ENCODE measurements around the gene LIN54. TPM values are rescaled to one million over a fixed set of nuclear protein-coding genes. Genes with fewer than 3 reads are reported as not detected.

The LIN54 gene
- total RNA-seq, 1 experiment from 2014 or later = 40.8 TPM

DNA sequence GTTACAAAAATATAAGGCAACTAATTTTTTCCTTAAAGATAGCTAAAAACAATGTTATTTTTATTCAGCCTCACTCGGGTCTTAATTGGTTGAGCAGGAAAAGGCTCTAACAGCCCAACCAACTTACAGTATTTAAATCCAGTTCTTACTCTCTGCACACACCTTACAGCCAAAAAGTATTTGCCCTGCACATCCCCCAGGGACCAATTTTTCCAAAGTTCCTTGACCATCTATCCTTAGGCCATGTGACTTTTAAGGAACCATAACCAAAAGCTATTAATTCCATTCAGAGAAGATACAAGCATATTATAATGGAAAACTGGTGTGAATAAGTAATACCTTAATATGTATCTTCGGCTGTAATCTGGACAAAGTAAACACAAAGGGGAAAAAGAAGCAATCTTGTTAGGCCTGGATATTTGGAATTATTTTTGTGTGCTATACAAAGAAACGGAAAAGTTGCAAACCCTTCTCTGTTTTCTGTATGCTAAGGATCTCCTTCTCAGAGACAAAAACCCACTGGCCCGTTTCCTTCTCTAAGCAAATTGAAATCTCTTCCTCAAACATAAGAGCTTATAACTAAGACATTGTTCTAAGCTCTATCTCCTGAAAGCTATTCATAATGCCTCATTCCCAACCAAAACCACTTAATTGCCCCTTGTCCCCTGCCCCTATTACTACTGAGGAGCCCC, 111.1 kb downstream of the LIN54 start:
- no peaks in the 10 kb centered on the region; the same call in 1 of the 2 replicates for H3K4me1 ChIP-seq
- peak overlapping the region; percentile 78 for H3K4me3 ChIP-seq
- DNase-seq = peak in 1 of 2 experiments; percentile 39
- H3K36me3 ChIP-seq = peaks cover 37% of the 10 kb centered on the region
- no peaks in the 10 kb centered on the region for H3K9me3 ChIP-seq (replicated peaks)
- no peaks in the 10 kb centered on the region for H3K27me3 ChIP-seq
- H3K27ac ChIP-seq = peak overlapping the region; percentile 90

DNA sequence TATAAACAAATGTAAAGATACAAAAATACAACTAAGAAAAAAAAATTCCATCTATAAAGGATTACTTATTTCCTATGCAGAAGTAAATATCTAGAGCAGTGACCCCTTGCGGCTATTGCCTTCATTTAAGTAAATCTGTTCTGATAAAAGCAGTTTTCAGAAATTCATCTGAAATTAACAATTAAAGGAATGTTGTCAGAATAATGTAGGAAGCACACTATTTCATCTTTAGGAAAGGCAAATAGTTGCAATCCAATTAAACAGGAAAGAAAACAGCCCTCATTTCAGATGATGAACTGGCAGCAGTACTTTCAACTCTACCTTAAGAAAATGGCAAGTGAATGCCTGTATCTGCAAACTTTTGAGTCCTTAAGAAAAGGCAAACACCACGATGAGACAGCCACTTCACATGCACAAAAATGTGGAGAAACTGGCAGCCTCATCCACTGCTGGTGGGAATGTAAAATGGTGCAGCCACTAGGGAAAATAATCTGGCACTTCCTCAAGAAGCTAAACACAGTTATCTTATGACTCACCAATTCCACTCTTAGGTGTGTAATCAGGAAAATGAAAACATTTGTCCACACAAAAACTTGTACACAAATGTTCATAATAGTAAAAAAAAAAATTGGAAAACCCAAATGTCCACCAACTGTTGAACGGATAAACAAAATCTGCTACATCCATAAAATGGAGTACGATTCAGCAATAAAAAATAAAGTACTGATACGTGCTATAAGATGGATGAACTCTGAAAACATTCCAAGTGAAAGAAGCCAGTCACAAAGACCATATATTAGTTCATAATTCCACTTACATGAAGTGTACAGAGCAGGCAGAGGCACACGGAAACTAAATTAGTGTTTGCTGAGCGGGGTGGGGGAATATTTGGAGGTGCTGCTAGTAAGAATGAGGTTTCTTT, 112.0 kb downstream of the LIN54 start:
- Histone ChIP-seq H3K4me3 (peak overlapping the region; percentile 78), H3K9me3 (replicated peaks) (no peaks in the 10 kb centered on the region), H3K27me3 (no peaks in the 10 kb centered on the region), H3K27ac (no peak overlapping the region), H3K36me3 (peaks cover 46% of the 10 kb centered on the region), H3K4me1 (no peaks in the 10 kb centered on the region; the same call in 1 of the 2 replicates)
- peak in 1 of 2 experiments; percentile 42 for DNase-seq

DNA sequence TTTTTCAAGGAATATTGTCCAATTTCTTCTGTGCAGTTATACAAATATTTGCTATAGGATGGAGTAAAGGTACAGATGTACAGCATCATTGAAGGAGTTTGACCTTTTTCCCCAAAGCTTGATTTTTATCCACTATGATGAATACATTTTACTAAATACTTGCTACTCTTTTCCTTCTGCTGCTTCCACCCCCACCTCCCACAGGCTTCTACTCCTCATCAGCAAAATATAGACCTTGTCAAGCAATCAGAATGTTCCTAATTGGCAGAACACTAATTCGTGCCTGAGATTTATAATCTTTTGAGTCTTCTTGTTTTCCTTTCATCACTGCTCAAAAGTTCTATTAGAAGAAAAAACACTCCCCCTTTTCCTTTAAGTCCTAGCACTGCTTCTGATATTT, 113.9 kb downstream of the LIN54 start:
- Histone ChIP-seq H3K27ac (no peak overlapping the region), H3K27me3 (no peaks in the 10 kb centered on the region), H3K9me3 (replicated peaks) (no peaks in the 10 kb centered on the region), H3K4me1 (peaks cover 4% of the 10 kb centered on the region; the same call in 1 of the 2 replicates), H3K4me3 (no peak overlapping the region), H3K36me3 (peaks cover 56% of the 10 kb centered on the region)
- no peak for DNase-seq

DNA sequence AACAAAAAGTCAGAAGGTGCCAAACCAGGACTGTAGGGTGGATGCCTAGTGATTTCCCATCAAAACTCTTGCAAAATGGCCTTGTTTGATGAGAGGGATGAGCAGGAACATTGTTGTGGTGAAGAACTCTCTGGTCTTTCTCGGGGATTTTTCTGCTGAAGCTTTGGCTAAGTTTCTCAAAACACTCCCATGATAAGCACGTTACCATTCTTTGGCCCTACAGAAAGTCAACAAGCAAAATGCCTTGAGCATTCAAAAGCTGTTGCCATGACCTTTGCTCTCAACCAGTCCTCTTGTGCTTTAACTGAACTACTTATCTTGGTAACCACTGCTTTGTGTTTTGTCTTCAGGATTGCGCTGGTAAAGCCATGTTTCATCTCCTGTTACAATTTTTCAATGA, 116.7 kb downstream of the LIN54 start:
- no peak overlapping the region for H3K27ac ChIP-seq
- peaks cover 58% of the 10 kb centered on the region for H3K36me3 ChIP-seq
- H3K9me3 ChIP-seq (replicated peaks) = no peaks in the 10 kb centered on the region
- no peak for DNase-seq
- peaks cover 4% of the 10 kb centered on the region; the same call in 1 of the 2 replicates for H3K4me1 ChIP-seq
- no peak overlapping the region for H3K4me3 ChIP-seq
- H3K27me3 ChIP-seq = no peaks in the 10 kb centered on the region

DNA sequence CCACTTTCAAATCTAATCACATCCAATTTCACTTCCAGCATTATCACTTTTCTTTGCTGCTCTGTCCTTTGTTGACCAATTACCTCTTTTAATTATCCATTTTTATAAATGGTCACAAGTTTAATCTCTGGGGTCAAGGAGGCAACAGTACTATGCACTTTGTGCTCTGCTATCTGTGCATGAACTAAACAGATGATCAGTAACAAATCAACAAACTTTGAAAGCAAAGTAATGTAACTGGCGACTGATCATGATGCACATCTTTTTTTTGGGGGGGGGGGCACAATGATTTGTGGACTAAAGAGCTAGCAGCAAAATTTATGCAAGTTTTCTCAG, 118.2 kb downstream of the LIN54 start:
- Histone ChIP-seq H3K36me3 (peaks cover 48% of the 10 kb centered on the region), H3K27ac (no peak overlapping the region), H3K27me3 (no peaks in the 10 kb centered on the region), H3K4me3 (no peak overlapping the region), H3K4me1 (peaks cover 4% of the 10 kb centered on the region; the same call in 1 of the 2 replicates), H3K9me3 (replicated peaks) (no peaks in the 10 kb centered on the region)
- no peak for DNase-seq

DNA sequence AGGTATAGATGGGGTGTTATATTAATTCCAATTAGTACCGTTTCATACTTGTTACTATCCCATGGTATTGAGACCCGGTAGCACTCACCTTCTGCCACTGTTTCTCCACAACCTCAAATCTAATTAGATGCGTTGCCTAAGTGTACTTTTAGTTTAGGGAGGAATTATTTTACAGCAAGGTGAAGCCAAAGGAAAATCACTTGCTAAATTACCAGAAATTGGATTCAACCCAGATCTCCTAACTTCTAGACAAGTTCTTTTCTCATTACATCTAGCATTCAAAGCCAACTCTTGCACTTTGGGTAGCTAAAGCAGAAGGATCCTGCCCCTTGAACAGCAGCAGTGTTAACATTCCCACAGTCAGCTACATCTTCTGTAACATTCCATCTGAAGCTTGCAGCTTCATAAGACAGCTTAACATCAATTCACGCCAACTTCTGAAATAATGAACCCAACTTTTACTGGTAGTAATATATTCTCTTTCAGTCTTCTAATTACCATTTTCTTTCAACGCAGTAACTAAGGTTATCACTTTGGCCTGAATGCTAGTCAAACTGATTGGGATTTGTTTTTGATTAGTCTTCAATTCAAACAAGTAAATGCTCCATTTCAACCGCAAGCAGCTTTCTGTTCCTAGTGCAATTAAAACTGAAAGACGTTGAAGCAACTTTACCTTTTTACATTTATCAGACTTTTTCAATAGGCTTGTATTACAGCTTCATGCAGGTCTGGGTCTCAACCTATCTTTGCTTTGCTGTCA, 118.7 kb downstream of the LIN54 start:
- Histone ChIP-seq H3K4me1 (peaks cover 4% of the 10 kb centered on the region; the same call in 1 of the 2 replicates), H3K4me3 (peak overlapping the region; percentile 91), H3K27ac (peak overlapping the region; percentile 81), H3K27me3 (no peaks in the 10 kb centered on the region), H3K36me3 (peaks cover 45% of the 10 kb centered on the region), H3K9me3 (replicated peaks) (no peaks in the 10 kb centered on the region)
- peak in 1 of 2 experiments; percentile 43 for DNase-seq

DNA sequence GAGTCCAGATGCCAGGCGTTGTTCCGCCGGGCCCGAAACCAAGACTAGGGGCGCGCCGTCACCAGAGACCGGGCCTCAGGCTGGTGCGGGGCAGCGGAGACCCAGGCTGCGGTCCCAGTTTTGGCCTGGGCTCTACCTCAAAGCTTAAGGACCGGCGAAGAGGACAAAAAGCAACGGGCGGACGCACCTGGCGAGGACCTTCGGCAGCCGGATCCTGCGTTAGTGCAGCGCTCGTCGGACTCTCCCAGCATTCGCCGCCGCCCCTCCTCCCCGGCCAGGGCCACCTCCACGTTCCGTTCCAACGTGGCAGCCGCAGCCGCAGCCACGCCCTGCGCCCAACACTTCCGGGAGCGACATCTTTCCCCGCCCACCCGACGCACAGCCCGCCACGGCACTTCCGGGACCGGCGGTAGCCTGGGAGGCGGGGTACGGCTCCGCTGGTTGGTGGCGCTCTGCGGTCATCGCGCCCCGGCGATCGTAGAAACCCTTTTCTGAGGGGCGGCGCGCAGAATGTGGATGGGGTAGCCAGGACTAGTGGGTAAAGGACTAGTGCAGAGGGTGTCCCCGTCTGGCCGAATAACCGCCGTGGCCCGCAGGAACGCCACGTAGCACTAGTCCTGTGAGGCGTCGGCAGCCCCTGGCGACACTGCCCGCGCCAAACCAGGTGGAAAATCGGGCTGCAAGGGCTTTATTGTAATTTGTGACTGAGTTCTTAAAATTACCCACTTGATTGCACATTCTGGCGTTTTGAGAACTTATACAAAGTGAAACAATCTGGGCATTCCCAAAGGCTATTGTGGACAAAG, 119.5 kb downstream of the LIN54 start, which contains the start of gene SEC31A:
Gene SEC31A (minus strand): TSS at position 253 of the 806 bp plus-strand sequence. CDS start 9,217 bp downstream, outside the sequence.
- Histone ChIP-seq H3K27ac (peak within 1 kb of the TSS; percentile 81), H3K9me3 (replicated peaks) (no peaks in the 10 kb centered on the region), H3K36me3 (peaks cover 42% of the 10 kb centered on the region), H3K4me1 (peaks cover 4% of the 10 kb centered on the region; the same call in 1 of the 2 replicates), H3K4me3 (peak within 1 kb of the TSS; percentile 91), H3K27me3 (no peaks in the 10 kb centered on the region)
- peak; percentile 99 for DNase-seq

DNA sequence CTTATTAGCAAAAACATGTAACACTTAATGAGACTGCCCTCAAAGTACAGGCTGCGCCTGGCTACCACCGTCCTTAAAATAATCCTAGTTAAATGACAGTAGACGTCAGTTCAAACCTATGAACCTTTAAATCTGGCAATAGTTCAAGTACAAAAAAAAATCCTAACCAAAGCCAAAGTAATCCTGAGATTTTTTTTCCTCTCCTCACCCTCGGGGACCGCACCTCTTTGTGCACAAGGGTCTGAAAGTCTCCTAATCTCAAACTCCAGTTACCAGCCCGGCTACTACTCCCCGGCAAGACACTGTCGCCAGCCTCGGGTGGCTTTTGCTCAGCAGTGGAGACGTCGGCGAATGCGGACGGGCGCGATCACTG, 120.1 kb downstream of the LIN54 start:
- Histone ChIP-seq H3K4me1 (peaks cover 4% of the 10 kb centered on the region; the same call in 1 of the 2 replicates), H3K4me3 (peak overlapping the region; percentile 91), H3K27me3 (no peaks in the 10 kb centered on the region), H3K9me3 (replicated peaks) (no peaks in the 10 kb centered on the region), H3K27ac (peak overlapping the region; percentile 81), H3K36me3 (peaks cover 36% of the 10 kb centered on the region)
- DNase-seq = no peak

DNA sequence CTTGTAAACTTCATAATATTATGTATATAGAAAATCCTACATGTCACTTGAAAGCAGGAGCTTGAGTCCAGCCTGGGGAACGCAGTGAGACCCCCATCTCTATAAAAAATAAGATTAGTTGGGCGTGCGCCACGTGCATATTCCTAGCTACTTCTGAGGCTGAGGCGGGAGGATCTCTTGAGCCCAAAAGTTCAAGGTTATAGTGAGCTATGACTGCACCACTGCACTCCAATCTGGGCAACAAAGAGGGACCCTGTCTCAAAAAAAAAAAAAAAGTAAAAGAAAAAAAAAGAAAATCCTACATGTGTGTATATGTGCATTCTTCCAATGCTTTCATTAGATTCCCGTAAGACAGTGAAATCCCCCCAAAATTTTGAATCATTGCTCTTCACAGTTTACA, 121.3 kb downstream of the LIN54 start:
- no peak for DNase-seq
- H3K9me3 ChIP-seq (replicated peaks) = no peaks in the 10 kb centered on the region
- H3K4me1 ChIP-seq = peaks cover 4% of the 10 kb centered on the region; the same call in 1 of the 2 replicates
- peaks cover 26% of the 10 kb centered on the region for H3K36me3 ChIP-seq
- peak overlapping the region; percentile 91 for H3K4me3 ChIP-seq
- H3K27me3 ChIP-seq = no peaks in the 10 kb centered on the region
- H3K27ac ChIP-seq = no peak overlapping the region

DNA sequence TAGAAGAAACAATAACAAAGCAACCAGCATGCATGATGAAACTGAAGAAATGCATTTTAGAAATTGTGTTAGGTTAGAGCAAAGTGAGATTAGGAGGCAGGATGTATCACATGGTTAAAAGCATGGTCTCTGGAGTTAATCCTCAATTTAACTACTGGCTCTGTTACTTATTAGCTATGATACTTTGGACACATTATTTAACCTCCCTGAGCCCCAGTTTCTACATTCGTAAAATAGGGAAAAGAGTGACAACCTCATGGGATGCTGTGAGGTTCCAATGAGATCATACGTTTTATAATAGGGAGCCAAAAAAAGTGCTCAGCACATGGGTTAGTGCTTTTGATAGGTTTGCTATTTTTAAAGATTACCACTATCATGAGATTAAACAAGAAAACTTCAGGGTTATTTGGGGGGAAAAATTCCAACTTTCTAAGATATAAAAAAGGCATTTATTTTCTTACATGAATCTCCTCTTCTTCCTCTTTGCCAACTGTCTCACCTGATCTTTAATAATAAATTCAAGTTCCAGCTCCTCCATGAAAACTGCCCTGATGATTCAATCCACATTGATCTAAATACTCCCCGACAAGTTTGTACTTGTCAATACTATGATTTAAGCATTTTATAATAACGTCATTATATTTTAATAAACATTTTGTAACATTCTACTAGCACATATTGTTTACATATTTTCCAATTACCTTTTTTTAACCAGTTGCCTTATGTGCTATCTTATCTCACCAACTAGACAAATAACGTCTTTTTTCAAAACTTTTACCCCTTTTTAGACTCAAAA, 124.3 kb downstream of the LIN54 start:
- no peaks in the 10 kb centered on the region for H3K9me3 ChIP-seq (replicated peaks)
- H3K27me3 ChIP-seq = no peaks in the 10 kb centered on the region
- no peaks in the 10 kb centered on the region for H3K4me1 ChIP-seq
- no peak overlapping the region for H3K4me3 ChIP-seq
- DNase-seq = no peak
- no peak overlapping the region for H3K27ac ChIP-seq
- H3K36me3 ChIP-seq = peaks cover 21% of the 10 kb centered on the region

DNA sequence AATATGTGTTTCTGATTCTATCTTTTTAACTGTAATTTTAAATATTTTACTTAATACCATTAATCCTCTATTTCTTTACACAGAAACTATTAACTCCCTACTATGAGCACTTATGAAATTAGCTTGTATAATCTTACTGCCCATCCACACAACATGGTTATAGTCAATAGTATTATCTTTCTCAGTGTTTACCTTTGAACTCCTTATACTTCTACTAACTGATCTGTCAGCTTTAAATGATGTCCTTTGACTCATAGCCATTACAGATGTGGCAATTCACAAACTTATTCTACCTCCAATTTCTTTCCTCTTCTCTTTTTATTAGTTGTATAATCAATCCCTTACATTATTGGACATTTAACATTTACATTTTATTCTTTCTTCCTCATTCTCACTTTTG, 125.2 kb downstream of the LIN54 start:
- Histone ChIP-seq H3K4me1 (no peaks in the 10 kb centered on the region), H3K27me3 (no peaks in the 10 kb centered on the region), H3K9me3 (replicated peaks) (no peaks in the 10 kb centered on the region), H3K36me3 (peaks cover 28% of the 10 kb centered on the region), H3K27ac (no peak overlapping the region), H3K4me3 (no peak overlapping the region)
- no peak for DNase-seq
